ENCODE data around the gene LMX1B. TPM values are rescaled to one million over a fixed set of nuclear protein-coding genes. Genes with fewer than 3 reads are reported as not detected.

The LMX1B gene
- total and polyA plus RNA-seq, 7 donors, result 0.12 to 1.4 (median 0.16) TPM; not detected in 2

DNA sequence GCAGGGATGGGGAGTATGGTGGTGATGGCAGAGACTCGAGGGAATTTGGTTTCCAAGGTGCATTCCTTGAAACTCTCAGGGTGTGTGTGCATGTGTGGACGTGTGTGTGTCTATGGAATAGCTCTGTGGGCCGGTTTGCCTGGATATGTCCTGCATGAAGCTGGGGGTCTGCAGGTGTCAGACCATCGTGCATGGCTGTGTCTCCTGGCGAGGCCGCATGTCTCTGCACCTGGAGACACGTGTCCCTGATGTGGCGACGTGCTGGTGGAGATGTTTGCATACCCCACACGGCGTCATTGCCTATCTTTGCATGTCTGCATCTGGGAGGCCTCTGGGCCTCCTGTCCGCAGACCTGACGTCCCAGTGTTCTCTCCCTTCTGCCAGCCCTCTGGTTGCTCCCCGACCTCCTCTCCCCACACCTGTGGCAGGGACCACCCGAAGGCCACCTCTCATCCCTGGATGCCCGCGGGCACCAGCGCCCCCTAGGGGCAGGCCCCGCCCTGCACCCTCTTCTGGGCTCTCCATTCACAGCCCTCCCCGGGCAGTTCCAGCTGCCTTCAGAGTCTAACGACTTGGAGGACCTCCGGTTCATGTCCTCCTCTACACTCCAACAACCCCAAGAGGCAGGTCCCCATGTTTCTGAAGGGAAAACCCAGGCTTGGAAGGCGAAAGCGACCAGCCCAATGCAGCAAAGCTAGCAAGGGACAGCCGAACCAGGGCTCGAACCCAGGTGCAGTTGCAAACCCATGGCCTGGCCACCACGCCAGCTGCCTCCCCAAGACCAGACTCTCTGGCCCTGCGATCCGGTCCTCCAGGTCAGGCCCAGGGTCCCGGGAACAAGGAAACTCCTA lies 88.6 kb downstream of the LMX1B start:
- Histone ChIP-seq H3K4me3 (no peak overlapping the region), H3K4me1 (peaks cover 0 to 18% (median 16%) of the 10 kb centered on the region in 4 donors), H3K36me3 (no peaks in the 10 kb centered on the region), H3K9me3 (no peaks in the 10 kb centered on the region), H3K27me3 (peaks cover 5 to 71% (median 34%) of the 10 kb centered on the region in 3 donors), H3K27ac (no peak overlapping the region)
- 44 to 53% methylated on average over 30 of the region's 30 CpGs for WGBS, 2 donors
- intact Hi-C loops (cut with DNase I), result no loop called here
- DNase-seq, result peak; percentile 58
- TF ChIP-seq EP300 (IDR thresholded peaks at IDR 0.05), result no peak
- TF ChIP-seq, protein P1, sequence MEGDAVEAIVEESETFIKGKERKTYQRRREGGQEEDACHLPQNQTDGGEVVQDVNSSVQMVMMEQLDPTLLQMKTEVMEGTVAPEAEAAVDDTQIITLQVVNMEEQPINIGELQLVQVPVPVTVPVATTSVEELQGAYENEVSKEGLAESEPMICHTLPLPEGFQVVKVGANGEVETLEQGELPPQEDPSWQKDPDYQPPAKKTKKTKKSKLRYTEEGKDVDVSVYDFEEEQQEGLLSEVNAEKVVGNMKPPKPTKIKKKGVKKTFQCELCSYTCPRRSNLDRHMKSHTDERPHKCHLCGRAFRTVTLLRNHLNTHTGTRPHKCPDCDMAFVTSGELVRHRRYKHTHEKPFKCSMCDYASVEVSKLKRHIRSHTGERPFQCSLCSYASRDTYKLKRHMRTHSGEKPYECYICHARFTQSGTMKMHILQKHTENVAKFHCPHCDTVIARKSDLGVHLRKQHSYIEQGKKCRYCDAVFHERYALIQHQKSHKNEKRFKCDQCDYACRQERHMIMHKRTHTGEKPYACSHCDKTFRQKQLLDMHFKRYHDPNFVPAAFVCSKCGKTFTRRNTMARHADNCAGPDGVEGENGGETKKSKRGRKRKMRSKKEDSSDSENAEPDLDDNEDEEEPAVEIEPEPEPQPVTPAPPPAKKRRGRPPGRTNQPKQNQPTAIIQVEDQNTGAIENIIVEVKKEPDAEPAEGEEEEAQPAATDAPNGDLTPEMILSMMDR (IDR thresholded peaks at IDR 0.05), result peak in 1 of 4 experiments; percentile 51
- TF ChIP-seq POLR2A (IDR thresholded peaks at IDR 0.05), result no peak

DNA sequence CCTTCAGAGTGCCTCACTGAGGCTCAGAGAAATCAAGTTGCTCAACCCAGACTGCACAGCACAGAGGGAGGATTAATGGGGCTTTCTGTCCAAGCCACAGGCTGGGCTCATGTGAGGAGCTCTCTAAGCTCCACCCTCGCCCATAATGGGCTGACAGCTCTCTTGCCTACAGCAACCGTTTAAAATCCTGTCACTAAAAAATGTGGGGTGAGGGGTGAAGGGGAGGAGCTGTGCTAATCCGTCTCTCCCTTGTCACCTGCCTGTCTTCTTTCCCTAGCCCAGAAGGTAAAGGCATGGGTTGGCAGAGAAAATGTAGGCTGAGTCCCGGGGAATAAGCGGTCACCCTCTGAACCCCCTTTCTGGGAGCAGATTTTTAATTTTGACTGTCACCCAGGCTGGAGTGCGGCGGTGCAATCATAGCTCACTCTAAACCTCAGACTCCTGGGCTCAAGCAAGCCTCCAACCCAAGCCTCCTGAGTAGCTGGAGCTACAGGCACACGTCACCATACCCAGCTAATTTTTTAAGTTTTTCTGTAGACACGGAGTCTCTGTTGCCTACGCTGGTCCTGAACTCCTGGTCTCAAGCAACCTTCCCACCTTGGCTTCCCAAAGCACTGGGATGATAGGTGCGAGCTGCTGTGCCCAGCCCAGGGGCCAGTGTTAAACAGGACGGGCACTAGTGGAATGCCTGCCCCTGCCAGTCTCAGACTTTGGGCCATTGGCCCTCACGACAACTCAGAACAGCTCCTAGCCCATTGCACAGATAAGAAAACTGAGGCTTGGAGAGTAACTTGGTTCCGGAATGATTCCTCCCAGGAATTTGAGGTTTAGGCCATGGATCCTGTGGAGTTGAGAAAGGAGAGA lies 89.5 kb downstream of the LMX1B start:
- Histone ChIP-seq H3K4me1 (peaks cover 0 to 18% (median 16%) of the 10 kb centered on the region in 4 donors), H3K27ac (no peak overlapping the region), H3K27me3 (peaks cover 5 to 71% (median 34%) of the 10 kb centered on the region in 3 donors), H3K4me3 (no peak overlapping the region), H3K9me3 (no peaks in the 10 kb centered on the region), H3K36me3 (no peaks in the 10 kb centered on the region)
- 67 to 71% methylated on average over 14 of the region's 14 CpGs for WGBS, 2 donors
- intact Hi-C loops (cut with DNase I), result no loop called here
- TF ChIP-seq POLR2AphosphoS5 (IDR thresholded peaks at IDR 0.05) (no peak), POLR2A (IDR thresholded peaks at IDR 0.05) (no peak)
- TF ChIP-seq, protein P1 (IDR thresholded peaks at IDR 0.05), result no peak
- DNase-seq, result peak; percentile 26

DNA sequence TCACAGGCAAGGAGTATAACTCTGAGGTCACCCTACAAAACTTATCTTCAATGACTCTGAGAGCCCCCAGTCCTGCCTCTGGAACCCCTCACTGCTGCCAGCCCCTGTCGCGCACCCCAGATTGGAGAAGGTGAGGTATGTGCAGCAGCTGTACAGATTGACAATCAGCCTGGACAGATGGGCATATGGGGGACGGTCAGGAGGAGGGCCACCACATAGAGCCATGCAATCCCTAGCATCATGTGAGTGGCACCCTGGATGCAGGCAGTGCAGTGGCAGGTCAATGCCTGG lies 90.1 kb downstream of the LMX1B start:
- H3K4me1 ChIP-seq, result peaks cover 0 to 18% (median 16%) of the 10 kb centered on the region in 4 donors
- H3K36me3 ChIP-seq, result no peaks in the 10 kb centered on the region
- no peak overlapping the region for H3K4me3 ChIP-seq
- DNase-seq, result peak; percentile 33
- no peaks in the 10 kb centered on the region for H3K9me3 ChIP-seq
- TF ChIP-seq EP300 (IDR thresholded peaks at IDR 0.05), result no peak
- TF ChIP-seq POLR2AphosphoS5 (IDR thresholded peaks at IDR 0.05), result no peak
- TF ChIP-seq POLR2A (IDR thresholded peaks at IDR 0.05), result no peak
- TF ChIP-seq, protein P1 (IDR thresholded peaks at IDR 0.05), result no peak
- peaks cover 5 to 71% (median 34%) of the 10 kb centered on the region in 3 donors for H3K27me3 ChIP-seq
- no peak overlapping the region for H3K27ac ChIP-seq
- 86 to 87% methylated on average over 3 of the region's 3 CpGs for WGBS, 2 donors
- intact Hi-C loops (cut with DNase I), result no loop called here

DNA sequence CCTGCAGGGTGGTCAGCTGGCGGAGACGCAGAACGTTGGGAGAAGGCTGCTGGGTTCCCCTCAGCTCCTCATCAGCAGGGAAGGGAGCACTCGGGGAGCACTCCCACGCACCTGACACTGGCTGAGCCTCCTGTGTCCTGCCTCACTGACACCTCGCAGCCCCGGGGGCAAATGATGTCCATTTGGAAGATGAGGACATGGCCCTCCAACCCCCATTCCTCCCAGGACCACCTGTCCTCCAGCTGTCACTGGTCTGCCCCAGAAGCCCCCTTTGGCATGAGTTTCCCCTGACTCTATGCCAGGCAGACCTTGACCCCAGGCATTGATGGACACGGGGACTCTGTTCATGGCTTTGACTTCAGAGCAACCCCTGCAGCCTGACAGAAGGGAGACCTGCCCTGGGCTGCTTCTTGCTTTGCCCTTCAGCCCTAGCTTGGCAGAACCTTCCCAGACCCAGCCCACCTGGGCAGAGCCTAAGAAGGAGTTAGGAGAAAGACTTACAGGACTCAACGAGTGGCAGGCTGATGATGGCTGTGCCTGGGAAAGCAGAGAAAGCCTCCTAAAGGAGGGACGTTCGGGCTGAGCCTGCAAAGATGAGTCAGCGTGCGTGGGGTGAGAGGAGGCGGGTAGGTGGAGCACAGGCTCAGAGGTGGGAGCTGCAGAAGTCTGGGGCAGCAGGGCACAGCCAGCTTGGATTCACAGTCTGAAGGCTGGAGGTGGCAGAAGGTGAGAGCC lies 90.6 kb downstream of the LMX1B start:
- Histone ChIP-seq H3K27ac (no peak overlapping the region), H3K4me3 (no peak overlapping the region), H3K36me3 (no peaks in the 10 kb centered on the region), H3K4me1 (peaks cover 0 to 18% (median 16%) of the 10 kb centered on the region in 4 donors), H3K9me3 (no peaks in the 10 kb centered on the region), H3K27me3 (peaks cover 5 to 71% (median 34%) of the 10 kb centered on the region in 3 donors)
- WGBS, 2 donors, result 46 to 49% methylated on average over 14 of the region's 14 CpGs
- intact Hi-C loops (cut with DNase I), result no loop called here
- peak; percentile 57 for DNase-seq
- TF ChIP-seq EP300 (IDR thresholded peaks at IDR 0.05) (no peak), POLR2AphosphoS5 (IDR thresholded peaks at IDR 0.05) (no peak), POLR2A (IDR thresholded peaks at IDR 0.05) (no peak)
- TF ChIP-seq, protein P1 (IDR thresholded peaks at IDR 0.05), result no peak

Measured in sigmoid colon (tissue), 7 donors.